OCI-LY7 (cell line): ENCODE measurements around the gene TTC34. TPM values are rescaled to one million over a fixed set of nuclear protein-coding genes. Genes with fewer than 3 reads are reported as not detected.

Source experiments
- BruUV-seq: library from RNA; stranded (reverse); fragments of 400-500 nt; replicated peaks from 2 replicates; lab custom pipeline; 2021; lab: Mats Ljungman, UMichigan
- CTCF ChIA-PET: fragments of 300-600 bp; sonication (Branson Sonifier 250); formaldehyde crosslinking; loops from one replicate; lab custom pipeline; 2022; ENCODE audit warnings: antibody characterized with exemption; ENCODE audit not compliant: unreplicated experiment; lab: Charles Lee
- POLR2A ChIA-PET: fragments of 300-600 bp; sonication (Branson Sonifier 250); formaldehyde crosslinking; loops from one replicate; lab custom pipeline; 2022; ENCODE audit warnings: antibody characterized with exemption; lab: Charles Lee
- DNase-seq: peaks from one replicate; pipeline ENCODE4 v3.0.0-alpha.2; 2015; ENCODE audit warnings: low spot score
- H2AFZ ChIP-seq: fragments of 200-600 bp; sonication (generic), shearing (Covaris generic); 2 replicates; pipeline ENCODE4 v1.6.1; 2014; ENCODE audit warnings: mild to moderate bottlenecking, antibody characterized with exemption, low read length, moderate library complexity
- H3K27ac ChIP-seq: fragments of 200-600 bp; sonication (generic); 2 replicates; pipeline ENCODE4 v1.5.1; 2014; ENCODE audit warnings: mixed run types, low read depth, mild to moderate bottlenecking, moderate library complexity, low read length, inconsistent platforms; ENCODE audit not compliant: poor library complexity, severe bottlenecking
- H3K36me3 ChIP-seq: fragments of 200-600 bp; sonication (generic); 2 replicates; pipeline ENCODE4 v1.6.1; 2014; ENCODE audit warnings: mild to moderate bottlenecking, antibody characterized with exemption, low read length, moderate library complexity, mixed read lengths; ENCODE audit not compliant: insufficient read depth
- H3K4me1 ChIP-seq: fragments of 200-600 bp; sonication (generic); 2 replicates; pipeline ENCODE4 v1.5.1; 2014; ENCODE audit warnings: mild to moderate bottlenecking, low read length; ENCODE audit not compliant: insufficient read depth, poor library complexity, severe bottlenecking
- H3K4me2 ChIP-seq: fragments of 200-600 bp; sonication (generic); 2 replicates; pipeline ENCODE4 v1.6.1; 2014; ENCODE audit warnings: mild to moderate bottlenecking, low read length
- H3K4me3 ChIP-seq: fragments of 200-600 bp; sonication (generic); 2 replicates; pipeline ENCODE4 v1.5.1; 2014; ENCODE audit warnings: mild to moderate bottlenecking, low read depth, low read length; ENCODE audit not compliant: poor library complexity, severe bottlenecking
- H3K79me2 ChIP-seq: fragments of 200-600 bp; sonication (generic); 2 replicates; pipeline ENCODE4 v1.6.1; 2016; ENCODE audit warnings: low read depth, mild to moderate bottlenecking, low read length, moderate library complexity, mixed read lengths; ENCODE audit not compliant: insufficient read depth
- H3K9me2 ChIP-seq: fragments of 200-600 bp; sonication (generic); 2 replicates; pipeline ENCODE4 v1.6.1; 2016; ENCODE audit warnings: mild to moderate bottlenecking, low read length, mixed read lengths; ENCODE audit not compliant: insufficient read depth
- H3K9me3 ChIP-seq: fragments of 200-600 bp; sonication (generic); 2 replicates; pipeline ENCODE4 v1.6.1; 2014; ENCODE audit warnings: mild to moderate bottlenecking, mixed run types, low read length, mixed read lengths
- H4K20me1 ChIP-seq: fragments of 200-600 bp; sonication (generic); 2 replicates; pipeline ENCODE4 v1.6.1; 2014; ENCODE audit warnings: mild to moderate bottlenecking, antibody characterized with exemption, low read length, moderate library complexity, mixed read lengths; ENCODE audit not compliant: insufficient read depth
- EZH2phosphoT487 ChIP-seq: fragments of 200-600 bp; sonication (generic); IDR thresholded peaks from 2 replicates; pipeline ENCODE4 v1.6.1; 2018; ENCODE audit warnings: low read depth, borderline replicate concordance, mild to moderate bottlenecking, mixed run types, antibody characterized with exemption, low read length, moderate library complexity, mixed read lengths
- intact Hi-C: fragments of 100-400 bp; cut with micrococcal nuclease; formaldehyde crosslinking; loops from one replicate; pipeline ENCODE4 v1.10.0; 2022; ENCODE audit not compliant: unreplicated experiment
- total RNA-seq, 2 experiments: library from RNA; depleted of rRNA in 1 of 2; stranded (reverse); fragments of >200 nt in 1 of 2; shearing (Covaris generic) in 1 of 2; gene quantifications; 2 replicates each; pipeline ENCODE4 v1.2.3, GENCODE V29; 2014 to 2022
- TF ChIP-seq, protein P1 (sequence below): fragments of 200-600 bp; sonication (generic); conservative IDR thresholded peaks from 2 replicates; pipeline ENCODE4 v1.5.1; 2014; ENCODE audit warnings: mild to moderate bottlenecking, antibody characterized with exemption, low read length, moderate library complexity, mixed read lengths

The TTC34 gene
- total RNA-seq, 2 experiments from 2014 or later, result 1.1 to 2.2 TPM

DNA sequence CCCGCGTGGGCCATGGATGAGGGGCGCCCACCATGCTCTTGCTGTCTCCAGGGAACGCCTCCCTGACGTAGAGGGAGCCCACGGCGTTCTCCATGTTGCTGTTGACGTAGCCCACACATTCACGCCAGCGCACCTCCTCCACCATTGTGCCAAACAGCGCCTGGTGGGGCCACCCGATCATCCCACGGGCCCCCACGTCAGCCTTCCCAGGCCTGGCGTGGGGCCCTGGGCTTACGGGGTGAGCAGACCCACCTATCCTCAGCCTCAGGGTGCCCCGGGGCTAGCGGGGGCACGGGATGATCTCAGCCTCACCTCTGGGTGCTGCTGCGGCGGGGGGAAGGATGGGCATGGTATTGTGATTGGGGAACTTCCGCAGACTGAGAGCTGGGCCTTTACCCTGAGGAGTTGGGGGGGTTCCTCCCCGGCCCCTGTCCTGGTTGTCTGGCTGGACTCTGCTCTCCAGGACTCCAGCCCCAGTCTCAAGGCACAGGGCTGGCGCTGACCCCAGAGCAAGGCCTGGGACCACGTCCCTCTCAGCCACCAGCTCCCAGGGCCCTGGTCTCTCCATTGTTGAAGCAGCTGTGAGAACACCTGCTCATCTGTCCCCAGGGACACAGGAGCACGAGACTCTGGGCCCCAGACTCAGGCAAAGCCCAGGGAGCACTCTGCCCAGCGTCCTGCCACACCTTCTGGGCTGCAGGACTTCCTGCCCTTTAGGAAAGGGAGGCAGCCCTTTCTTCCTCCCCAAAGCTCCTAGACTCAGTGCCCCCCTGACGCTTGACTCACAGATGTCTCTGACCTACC, 204.8 kb downstream of the TTC34 start:
- no peak overlapping the region for H3K27ac ChIP-seq
- no peaks in the 10 kb centered on the region for H4K20me1 ChIP-seq
- no peaks in the 10 kb centered on the region for H3K36me3 ChIP-seq
- no peak for TF ChIP-seq EZH2phosphoT487
- H3K9me3 ChIP-seq, result no peaks in the 10 kb centered on the region
- CTCF ChIA-PET, result no interaction called here
- H3K4me2 ChIP-seq, result no peak overlapping the region
- POLR2A ChIA-PET, result no interaction called here
- no peaks in the 10 kb centered on the region for H3K79me2 ChIP-seq
- intact Hi-C loops, result no loop called here
- H3K9me2 ChIP-seq, result no peaks in the 10 kb centered on the region
- H3K4me3 ChIP-seq, result no peak overlapping the region
- BruUV-seq, result no TSS peak
- H3K4me1 ChIP-seq, result peaks cover 5% of the 10 kb centered on the region
- H2AFZ ChIP-seq, result no peak overlapping the region
- DNase-seq, result peak; percentile 25

DNA sequence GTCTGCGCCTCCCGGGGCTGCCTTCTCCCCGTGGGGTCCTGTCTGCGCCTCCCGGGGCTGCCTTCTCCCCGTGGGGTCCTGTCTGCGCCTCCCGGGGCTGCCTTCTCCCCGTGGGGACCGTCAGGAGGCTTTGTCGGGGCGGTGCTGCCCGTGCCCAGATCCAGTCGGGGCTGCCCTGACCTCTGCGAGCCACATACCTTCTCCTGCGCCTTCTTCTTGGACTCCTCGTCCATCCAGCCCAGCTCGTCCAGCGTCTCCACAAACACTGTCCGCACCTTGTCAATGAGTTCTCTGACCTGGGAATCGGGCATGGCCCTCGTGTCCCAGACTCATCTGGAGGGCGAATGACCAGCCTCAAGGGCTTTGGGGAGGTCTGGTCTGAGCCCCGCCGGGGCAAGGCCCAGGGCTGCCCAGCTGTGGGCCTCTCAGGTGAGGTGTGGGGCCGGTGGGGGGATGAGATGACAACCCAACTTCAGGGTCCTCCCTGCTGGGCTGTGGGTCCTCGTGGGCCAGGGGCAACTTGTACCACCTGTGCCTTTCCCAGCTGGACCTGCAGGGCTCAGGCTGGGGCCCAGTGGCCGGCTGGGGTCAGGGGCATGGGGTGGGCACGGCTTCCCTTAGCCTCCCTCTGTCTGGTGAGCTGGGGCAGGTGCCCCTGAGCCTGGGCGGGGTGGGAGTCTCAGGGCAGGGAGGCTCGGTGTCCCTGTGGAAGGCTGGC, 205.5 kb downstream of the TTC34 start:
- ChIA-PET CTCF (no interaction called here), POLR2A (no interaction called here)
- no peaks in the 10 kb centered on the region for H3K79me2 ChIP-seq
- H2AFZ ChIP-seq, result no peak overlapping the region
- BruUV-seq, result no TSS peak
- H3K4me2 ChIP-seq, result no peak overlapping the region
- no peaks in the 10 kb centered on the region for H4K20me1 ChIP-seq
- H3K4me3 ChIP-seq, result no peak overlapping the region
- H3K4me1 ChIP-seq, result peaks cover 5% of the 10 kb centered on the region
- no peak overlapping the region for H3K27ac ChIP-seq
- H3K9me3 ChIP-seq, result no peaks in the 10 kb centered on the region
- H3K36me3 ChIP-seq, result no peaks in the 10 kb centered on the region
- intact Hi-C loops, result no loop called here
- no peak for DNase-seq
- TF ChIP-seq, protein P1, sequence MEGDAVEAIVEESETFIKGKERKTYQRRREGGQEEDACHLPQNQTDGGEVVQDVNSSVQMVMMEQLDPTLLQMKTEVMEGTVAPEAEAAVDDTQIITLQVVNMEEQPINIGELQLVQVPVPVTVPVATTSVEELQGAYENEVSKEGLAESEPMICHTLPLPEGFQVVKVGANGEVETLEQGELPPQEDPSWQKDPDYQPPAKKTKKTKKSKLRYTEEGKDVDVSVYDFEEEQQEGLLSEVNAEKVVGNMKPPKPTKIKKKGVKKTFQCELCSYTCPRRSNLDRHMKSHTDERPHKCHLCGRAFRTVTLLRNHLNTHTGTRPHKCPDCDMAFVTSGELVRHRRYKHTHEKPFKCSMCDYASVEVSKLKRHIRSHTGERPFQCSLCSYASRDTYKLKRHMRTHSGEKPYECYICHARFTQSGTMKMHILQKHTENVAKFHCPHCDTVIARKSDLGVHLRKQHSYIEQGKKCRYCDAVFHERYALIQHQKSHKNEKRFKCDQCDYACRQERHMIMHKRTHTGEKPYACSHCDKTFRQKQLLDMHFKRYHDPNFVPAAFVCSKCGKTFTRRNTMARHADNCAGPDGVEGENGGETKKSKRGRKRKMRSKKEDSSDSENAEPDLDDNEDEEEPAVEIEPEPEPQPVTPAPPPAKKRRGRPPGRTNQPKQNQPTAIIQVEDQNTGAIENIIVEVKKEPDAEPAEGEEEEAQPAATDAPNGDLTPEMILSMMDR, result no peak
- no peak for TF ChIP-seq EZH2phosphoT487
- H3K9me2 ChIP-seq, result no peaks in the 10 kb centered on the region

DNA sequence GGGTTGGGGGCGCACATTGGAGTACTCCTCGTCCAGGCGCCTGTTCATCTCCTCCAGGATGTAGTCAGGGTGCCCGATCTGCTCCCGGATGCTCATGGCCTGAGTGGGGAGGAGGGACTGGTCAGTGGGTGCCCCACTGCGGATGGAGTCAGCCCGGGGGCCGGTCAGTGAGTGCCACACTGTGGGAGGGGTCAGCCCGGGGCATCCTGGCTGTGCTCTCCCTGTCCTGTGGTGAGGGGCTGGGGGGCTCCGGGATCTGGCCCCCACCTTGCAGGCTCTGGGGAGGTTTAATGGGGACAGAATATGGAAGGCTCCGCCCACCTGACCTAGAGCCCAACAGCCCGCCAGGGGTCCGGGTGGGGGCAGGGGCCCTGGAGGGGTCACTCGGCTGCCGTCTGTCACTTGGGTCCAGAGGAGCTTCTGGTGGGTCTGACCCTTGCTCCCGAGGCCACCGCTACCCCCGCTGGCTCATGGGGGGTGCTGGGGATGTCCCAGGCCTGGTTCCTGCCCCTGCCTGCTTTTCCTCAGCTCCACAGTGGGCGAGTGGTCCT, 206.2 kb downstream of the TTC34 start:
- no peaks in the 10 kb centered on the region for H3K9me3 ChIP-seq
- no peaks in the 10 kb centered on the region for H4K20me1 ChIP-seq
- no peak for DNase-seq
- no peak overlapping the region for H2AFZ ChIP-seq
- H3K4me2 ChIP-seq, result no peak overlapping the region
- TF ChIP-seq, protein P1, result no peak
- no peak for TF ChIP-seq EZH2phosphoT487
- peaks cover 5% of the 10 kb centered on the region for H3K4me1 ChIP-seq
- intact Hi-C loops, result no loop called here
- H3K36me3 ChIP-seq, result no peaks in the 10 kb centered on the region
- no peaks in the 10 kb centered on the region for H3K79me2 ChIP-seq
- ChIA-PET POLR2A (no interaction called here), CTCF (interaction anchor here (0.5 kb wide), 1 partner anchor 9 kb away, joined by 7 read pairs; no protein-coding TSS in a partner anchor)
- H3K4me3 ChIP-seq, result no peak overlapping the region
- no TSS peak for BruUV-seq
- no peaks in the 10 kb centered on the region for H3K9me2 ChIP-seq
- H3K27ac ChIP-seq, result no peak overlapping the region
